GM12878 (cell line): ENCODE results near the gene NKAIN1. TPM values are rescaled to one million over a fixed set of nuclear protein-coding genes. Genes with fewer than 3 reads are reported as not detected.

Experiments used
- ATAC-seq: fragments of 200-7000 bp; cut with Tn5 transposase; 3 replicates; pipeline ENCODE4 v1.9.1; 2020; ENCODE audit warnings: mild to moderate bottlenecking, moderate library complexity
- BruUV-seq: library from RNA; stranded (reverse); fragments of 400-500 nt; replicated peaks from 2 replicates; lab custom pipeline; 2021; lab: Mats Ljungman, UMichigan
- CTCF ChIA-PET: fragments of 300-600 bp; sonication (Branson Sonifier 250); formaldehyde crosslinking; extraction: SDS; loops from one replicate; lab custom pipeline; 2021; ENCODE audit warnings: inconsistent platforms; lab: Yijun Ruan, JAX
- POLR2A ChIA-PET: fragments of 350-600 bp; formaldehyde crosslinking; extraction: SDS; loops from one replicate; lab custom pipeline; 2021; ENCODE audit warnings: inconsistent platforms; lab: Charles Lee
- RAD21 ChIA-PET: fragments of 300-600 bp; sonication (Branson Sonifier 250); formaldehyde crosslinking; loops from one replicate; lab custom pipeline; 2023; ENCODE audit warnings: antibody characterized with exemption; ENCODE audit not compliant: unreplicated experiment; lab: Charles Lee
- SMC1A ChIA-PET: fragments of 300-600 bp; sonication (Branson Sonifier 250); formaldehyde crosslinking; loops from one replicate; lab custom pipeline; 2023; ENCODE audit not compliant: unreplicated experiment, uncharacterized antibody; lab: Charles Lee
- DNase-seq: peaks from one replicate; pipeline ENCODE4 v3.0.0-alpha.2; 2011; ENCODE audit warnings: low read depth, low spot score
- FAIRE-seq: peaks from 3 replicates; lab custom pipeline; 2011; peaks lifted over from hg19 to GRCh38; lab: Jason Lieb, UNC
- H2AFZ ChIP-seq: 2 replicates; pipeline ENCODE4 v1.6.0; 2011; ENCODE audit warnings: low read depth, low read length, control low read depth; ENCODE audit not compliant: control insufficient read depth
- H3K27ac ChIP-seq: 2 replicates; pipeline ENCODE4 v1.5.1; 2011; ENCODE audit warnings: control low read depth; ENCODE audit not compliant: control insufficient read depth, insufficient read depth
- H3K27me3 ChIP-seq, 2 experiments: replicated peaks in 1 of 2; 2 replicates each; pipeline versions ENCODE4 v1.6.0 to v1.6.1; 2011; ENCODE audit warnings: low read length in 1 of 2; ENCODE audit not compliant: control insufficient read depth in 2 of 2, insufficient read depth in 2 of 2
- H3K36me3 ChIP-seq, 2 experiments: 2 replicates each; pipeline ENCODE4 v1.5.1; 2011; ENCODE audit warnings: low read length in 1 of 2; ENCODE audit not compliant: control insufficient read depth in 2 of 2, insufficient read depth in 2 of 2
- H3K4me1 ChIP-seq: 2 replicates; pipeline ENCODE4 v1.6.1; 2011; ENCODE audit warnings: mild to moderate bottlenecking, low read length, moderate library complexity, mixed read lengths; ENCODE audit not compliant: control insufficient read depth, insufficient read depth
- H3K4me2 ChIP-seq: 2 replicates; pipeline ENCODE4 v1.6.0; 2011; ENCODE audit warnings: control low read depth; ENCODE audit not compliant: control insufficient read depth, insufficient read depth
- H3K4me3 ChIP-seq: fragments of 200-600 bp; sonication (generic); 2 replicates; pipeline ENCODE4 v1.5.1; 2016
- H3K79me2 ChIP-seq: 2 replicates; pipeline ENCODE4 v1.6.0; 2011; ENCODE audit warnings: low read length; ENCODE audit not compliant: control insufficient read depth, insufficient read depth
- H3K9ac ChIP-seq: 2 replicates; pipeline ENCODE4 v1.8.0; 2011; ENCODE audit warnings: low read length, control low read depth, mixed read lengths; ENCODE audit not compliant: control insufficient read depth, insufficient read depth
- H3K9me3 ChIP-seq: replicated peaks from 3 replicates; pipeline ENCODE4 v1.5.1; 2011; ENCODE audit warnings: mild to moderate bottlenecking, low read length; ENCODE audit not compliant: control insufficient read depth, insufficient read depth
- H4K20me1 ChIP-seq: 2 replicates; pipeline ENCODE4 v1.6.0; 2011; ENCODE audit not compliant: control insufficient read depth, insufficient read depth
- CREB1 ChIP-seq: IDR thresholded peaks from 2 replicates; pipeline ENCODE4 v1.6.1; 2012; ENCODE audit warnings: low read depth, mild to moderate bottlenecking, inconsistent platforms
- FOXK2 ChIP-seq: fragments of 450-650 bp; IDR thresholded peaks from 2 replicates; pipeline ENCODE4 v1.6.1; 2017; ENCODE audit warnings: mild to moderate bottlenecking, moderate library complexity
- HDAC2 ChIP-seq: fragments of 200-600 bp; sonication (generic); IDR thresholded peaks from 2 replicates; pipeline ENCODE4 v1.6.1; 2017
- KDM1A ChIP-seq: fragments of 200-600 bp; sonication (generic); IDR thresholded peaks from 2 replicates; pipeline ENCODE4 v1.6.1; 2016; ENCODE audit warnings: borderline replicate concordance
- MEF2B ChIP-seq: fragments of 450-650 bp; IDR thresholded peaks from 2 replicates; pipeline ENCODE4 v1.6.1; 2018; ENCODE audit warnings: mild to moderate bottlenecking, moderate library complexity; ENCODE audit not compliant: partially characterized antibody, poor library complexity, severe bottlenecking
- MTA3 ChIP-seq: IDR thresholded peaks from 2 replicates; pipeline ENCODE4 v1.6.1; 2012; ENCODE audit warnings: low read length, inconsistent platforms, borderline replicate concordance
- NFYA ChIP-seq: IDR thresholded peaks from 2 replicates; pipeline ENCODE4 v1.6.1; 2011; ENCODE audit warnings: low read depth, mild to moderate bottlenecking, low read length, improper control_type of control experiment, borderline replicate concordance
- PML ChIP-seq: IDR thresholded peaks from 2 replicates; pipeline ENCODE4 v1.6.1; 2012; ENCODE audit warnings: low read length, inconsistent platforms
- RB1 ChIP-seq: fragments of 450-650 bp; formaldehyde crosslinking; IDR thresholded peaks from 2 replicates; pipeline ENCODE4 v1.6.1; 2017; ENCODE audit warnings: mild to moderate bottlenecking, borderline replicate concordance
- STAT3 ChIP-seq: IDR thresholded peaks from 2 replicates; pipeline ENCODE4 v1.6.1; 2011; ENCODE audit warnings: low read depth, low read length, improper control_type of control experiment
- TAF1 ChIP-seq: IDR thresholded peaks from 2 replicates; pipeline ENCODE4 v1.6.1; 2011; ENCODE audit warnings: mild to moderate bottlenecking, low read depth, low read length, borderline replicate concordance
- ZNF622 ChIP-seq: fragments of 450-650 bp; IDR thresholded peaks from 2 replicates; pipeline ENCODE4 v1.6.1; 2017; ENCODE audit warnings: mild to moderate bottlenecking, inconsistent platforms
- WGBS: methylation state at CpG from one replicate; pipeline ENCODE4 v1.1.6; 2016; ENCODE audit warnings: low lambda C conversion rate; ENCODE audit not compliant: insufficient replicate concordance, insufficient coverage; ENCODE audit errors: missing lambda C conversion rate; 5-methylcytosine and 5-hydroxymethylcytosine counted together
- in situ Hi-C: fragments of 300-500 bp; cut with MboI; formaldehyde crosslinking; loops from 9 replicates; pipeline ENCODE4 v1.14.3; 2018; ENCODE audit warnings: mixed read lengths
- intact Hi-C: fragments of 100-400 bp; cut with micrococcal nuclease; formaldehyde crosslinking; loops from one replicate; pipeline ENCODE4 v1.14.2; 2022; ENCODE audit not compliant: unreplicated experiment
- polyA plus RNA-seq, 11 experiments: library from polyadenylated mRNA; depleted of rRNA in 4 of 11; unstranded in 6 of 11; stranded (reverse) in 5 of 11; fragments of >200 nt; fragmentation: Nextera tagmentation in 4 of 11; fragmentation: Illumina TruSeq in 1 of 11; extraction: Ambion mirVana in 4 of 11; extraction: Trizol in 1 of 11; gene quantifications; 1 replicate in 1 of 11; 2 replicates in 10 of 11; pipeline versions ENCODE4 v1.2.1 to v1.2.3, GENCODE V29; 2011 to 2016; ENCODE audit warnings: inconsistent platforms in 2 of 11, missing spikeins in 2 of 11, low read depth in 1 of 11
- total RNA-seq, 4 experiments: library from RNA; depleted of rRNA in 3 of 4; stranded (reverse); fragments of >200 nt in 3 of 4; fragmentation: Illumina TruSeq in 1 of 4; extraction: Trizol in 1 of 4; gene quantifications; 2 replicates each; pipeline versions ENCODE4 v1.2.1 to v1.2.3, GENCODE V29; 2013 to 2021
- TF ChIP-seq, protein P1 (sequence below): fragments of 450-650 bp; IDR thresholded peaks from 2 replicates; pipeline ENCODE4 v1.6.1; 2016; ENCODE audit warnings: mild to moderate bottlenecking
- TF ChIP-seq, protein P2 (sequence below): IDR thresholded peaks from 2 replicates; pipeline ENCODE4 v1.6.1; 2011; ENCODE audit warnings: low read depth, mild to moderate bottlenecking, low read length, moderate library complexity, borderline replicate concordance; ENCODE audit errors: extremely low read depth
- TF ChIP-seq, protein P3 (sequence below): IDR thresholded peaks from 2 replicates; pipeline ENCODE4 v1.6.1; 2011; ENCODE audit warnings: low read depth, low read length, improper control_type of control experiment, borderline replicate concordance

NKAIN1 gene
- total and polyA plus RNA-seq, 10 of the 15 experiments (the other 5 are each of a cell fraction or from before 2014, with no cell fraction given) = not detected

GRCh38 chr1:31183126-31183525 is 56.6 kb downstream of the NKAIN1 start:
- intact Hi-C loops = no loop called here
- in situ Hi-C loops = loop anchor here (5.0 to 10.0 kb wide), 2 partner anchors 242 to 354 kb away; no protein-coding TSS in a partner anchor
- Histone ChIP-seq H3K4me1 (no peaks in the 10 kb centered on the region), H3K4me3 (no peak overlapping the region), H3K27me3 (no peaks in the 10 kb centered on the region; a peak in 3 of 4 replicates), H3K4me2 (no peak overlapping the region), H3K9ac (no peak overlapping the region), H3K27ac (no peak overlapping the region), H3K9me3 (no peaks in the 10 kb centered on the region), H3K36me3 (no peaks in the 10 kb centered on the region), H3K79me2 (no peaks in the 10 kb centered on the region), H4K20me1 (no peaks in the 10 kb centered on the region), H2AFZ (no peak overlapping the region)
- 73% methylated on average over 5 of the region's 6 CpGs for WGBS
- BruUV-seq = no TSS peak
- ChIA-PET POLR2A (interaction anchor here (0.6 kb wide), 1 partner anchor 97 kb away, joined by 5 read pairs; no protein-coding TSS in a partner anchor), RAD21 (interaction anchor here (0.7 to 3.6 kb wide), 5 partner anchors 90 to 606 kb away, joined by 3 to 20 read pairs (median 3); no protein-coding TSS in a partner anchor), CTCF (interaction anchor here (1.0 to 6.1 kb wide), 12 partner anchors 13 to 382 kb away, joined by 3 to 47 read pairs (median 6); no protein-coding TSS in a partner anchor), SMC1A (interaction anchor here (0.7 to 2.4 kb wide), 7 partner anchors 19 to 606 kb away, joined by 3 to 7 read pairs (median 3); no protein-coding TSS in a partner anchor)
- FAIRE-seq (no peak), ATAC-seq (no peak), DNase-seq (no peak)
- TF ChIP-seq RB1 (no peak), FOXK2 (no peak), MEF2B (no peak), STAT3 (no peak), MTA3 (no peak), NFYA (no peak), TAF1 (no peak), ZNF622 (no peak), PML (no peak), HDAC2 (no peak), KDM1A (no peak), CREB1 (no peak)
- TF ChIP-seq, protein P1, sequence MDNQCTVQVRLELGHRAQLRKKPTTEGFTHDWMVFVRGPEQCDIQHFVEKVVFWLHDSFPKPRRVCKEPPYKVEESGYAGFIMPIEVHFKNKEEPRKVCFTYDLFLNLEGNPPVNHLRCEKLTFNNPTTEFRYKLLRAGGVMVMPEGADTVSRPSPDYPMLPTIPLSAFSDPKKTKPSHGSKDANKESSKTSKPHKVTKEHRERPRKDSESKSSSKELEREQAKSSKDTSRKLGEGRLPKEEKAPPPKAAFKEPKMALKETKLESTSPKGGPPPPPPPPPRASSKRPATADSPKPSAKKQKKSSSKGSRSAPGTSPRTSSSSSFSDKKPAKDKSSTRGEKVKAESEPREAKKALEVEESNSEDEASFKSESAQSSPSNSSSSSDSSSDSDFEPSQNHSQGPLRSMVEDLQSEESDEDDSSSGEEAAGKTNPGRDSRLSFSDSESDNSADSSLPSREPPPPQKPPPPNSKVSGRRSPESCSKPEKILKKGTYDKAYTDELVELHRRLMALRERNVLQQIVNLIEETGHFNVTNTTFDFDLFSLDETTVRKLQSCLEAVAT = no peak
- TF ChIP-seq, protein P2, sequence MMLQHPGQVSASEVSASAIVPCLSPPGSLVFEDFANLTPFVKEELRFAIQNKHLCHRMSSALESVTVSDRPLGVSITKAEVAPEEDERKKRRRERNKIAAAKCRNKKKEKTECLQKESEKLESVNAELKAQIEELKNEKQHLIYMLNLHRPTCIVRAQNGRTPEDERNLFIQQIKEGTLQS = no peak
- TF ChIP-seq, protein P3, sequence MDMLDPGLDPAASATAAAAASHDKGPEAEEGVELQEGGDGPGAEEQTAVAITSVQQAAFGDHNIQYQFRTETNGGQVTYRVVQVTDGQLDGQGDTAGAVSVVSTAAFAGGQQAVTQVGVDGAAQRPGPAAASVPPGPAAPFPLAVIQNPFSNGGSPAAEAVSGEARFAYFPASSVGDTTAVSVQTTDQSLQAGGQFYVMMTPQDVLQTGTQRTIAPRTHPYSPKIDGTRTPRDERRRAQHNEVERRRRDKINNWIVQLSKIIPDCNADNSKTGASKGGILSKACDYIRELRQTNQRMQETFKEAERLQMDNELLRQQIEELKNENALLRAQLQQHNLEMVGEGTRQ = no peak
